Measurements from ENCODE around the gene DPM1. TPM values are rescaled to one million over a fixed set of nuclear protein-coding genes. Genes with fewer than 3 reads are reported as not detected.

The DPM1 gene
- total RNA-seq, 1 donor from 2014 or later = 44.9 TPM

- no peak for DNase-seq
- Histone ChIP-seq H3K27ac (replicated peaks) (peak overlapping the region; percentile 99), H3K9me3 (replicated peaks) (no peaks in the 10 kb centered on the region), H3K4me3 (peak overlapping the region; percentile 81), H3K27me3 (ENCODE audit: low read depth) (no peaks in the 10 kb centered on the region), H3K4me1 (peaks cover 85% of the 10 kb centered on the region), H3K36me3 (peaks cover 7% of the 10 kb centered on the region)
- intact Hi-C loops (cut with micrococcal nuclease) = no loop called here
- TF ChIP-seq CTCF (IDR thresholded peaks at IDR 0.05; ENCODE audit: borderline replicate concordance) = peak; percentile 8
Observed at GRCh38 chr20:50928469-50928868, 29.9 kb downstream of the DPM1 start.

- no peak for TF ChIP-seq CTCF (IDR thresholded peaks at IDR 0.05; ENCODE audit: borderline replicate concordance)
- Histone ChIP-seq H3K9me3 (replicated peaks) (no peaks in the 10 kb centered on the region), H3K27me3 (ENCODE audit: low read depth) (no peaks in the 10 kb centered on the region), H3K27ac (replicated peaks) (no peak overlapping the region), H3K36me3 (peaks cover 9% of the 10 kb centered on the region), H3K4me3 (no peak overlapping the region), H3K4me1 (peaks cover 95% of the 10 kb centered on the region)
- DNase-seq = no peak
- intact Hi-C loops (cut with micrococcal nuclease) = no loop called here
Observed at GRCh38 chr20:50926530-50926929, 31.8 kb downstream of the DPM1 start.

GRCh38 chr20:50924261-50924920 is 33.9 kb downstream of the DPM1 start:
- H3K36me3 ChIP-seq = peaks cover 9% of the 10 kb centered on the region
- no peaks in the 10 kb centered on the region for H3K9me3 ChIP-seq (replicated peaks)

GRCh38 chr20:50921803-50922501 is 36.4 kb downstream of the DPM1 start:
- intact Hi-C loops (cut with micrococcal nuclease) = no loop called here
- Histone ChIP-seq H3K9me3 (replicated peaks) (no peaks in the 10 kb centered on the region), H3K27ac (replicated peaks) (no peak overlapping the region), H3K4me3 (no peak overlapping the region), H3K4me1 (peaks cover 100% of the 10 kb centered on the region), H3K36me3 (peaks cover 4% of the 10 kb centered on the region), H3K27me3 (ENCODE audit: low read depth) (no peaks in the 10 kb centered on the region)
- TF ChIP-seq CTCF (IDR thresholded peaks at IDR 0.05; ENCODE audit: borderline replicate concordance) = no peak
- no peak for DNase-seq

More at GRCh38 chr20:50924261-50924920, 33.9 kb downstream of the DPM1 start:
- DNase-seq = no peak
- TF ChIP-seq CTCF (IDR thresholded peaks at IDR 0.05; ENCODE audit: borderline replicate concordance) = no peak
- intact Hi-C loops (cut with micrococcal nuclease) = no loop called here
- Histone ChIP-seq H3K27me3 (ENCODE audit: low read depth) (no peaks in the 10 kb centered on the region), H3K4me3 (no peak overlapping the region), H3K27ac (replicated peaks) (no peak overlapping the region), H3K4me1 (peaks cover 100% of the 10 kb centered on the region)

GRCh38 chr20:50920997-50921396 is 37.3 kb downstream of the DPM1 start:
- DNase-seq = no peak
- Histone ChIP-seq H3K9me3 (replicated peaks) (no peaks in the 10 kb centered on the region), H3K4me1 (peaks cover 100% of the 10 kb centered on the region), H3K27me3 (ENCODE audit: low read depth) (no peaks in the 10 kb centered on the region), H3K27ac (replicated peaks) (no peak overlapping the region), H3K36me3 (peaks cover 4% of the 10 kb centered on the region), H3K4me3 (no peak overlapping the region)
- intact Hi-C loops (cut with micrococcal nuclease) = no loop called here
- TF ChIP-seq CTCF (IDR thresholded peaks at IDR 0.05; ENCODE audit: borderline replicate concordance) = no peak
